WI38 (cell line): ENCODE results near the gene ANK3.
"Not testable (repeated sequence)": the region's sequence is repeated elsewhere in the genome, so short reads cannot be mapped to it uniquely, and the experiment has no call there.

Experiments
- H3K4me3 ChIP-seq: 2 replicates; pipeline ENCODE4 v1.5.1; 2011; ENCODE audit warnings: low read depth, mild to moderate bottlenecking, control low read depth, low read length
- CTCF ChIP-seq: IDR thresholded peaks from 2 replicates; pipeline ENCODE4 v1.5.1; 2012; ENCODE audit warnings: low read depth, mild to moderate bottlenecking, control low read depth, low read length

The ANK3 gene

GRCh38 chr10:60044242-60044641, 345.4 kb downstream of the ANK3 start:
- H3K4me3 ChIP-seq: no peak overlapping the region
- TF ChIP-seq CTCF: no peak

DNA sequence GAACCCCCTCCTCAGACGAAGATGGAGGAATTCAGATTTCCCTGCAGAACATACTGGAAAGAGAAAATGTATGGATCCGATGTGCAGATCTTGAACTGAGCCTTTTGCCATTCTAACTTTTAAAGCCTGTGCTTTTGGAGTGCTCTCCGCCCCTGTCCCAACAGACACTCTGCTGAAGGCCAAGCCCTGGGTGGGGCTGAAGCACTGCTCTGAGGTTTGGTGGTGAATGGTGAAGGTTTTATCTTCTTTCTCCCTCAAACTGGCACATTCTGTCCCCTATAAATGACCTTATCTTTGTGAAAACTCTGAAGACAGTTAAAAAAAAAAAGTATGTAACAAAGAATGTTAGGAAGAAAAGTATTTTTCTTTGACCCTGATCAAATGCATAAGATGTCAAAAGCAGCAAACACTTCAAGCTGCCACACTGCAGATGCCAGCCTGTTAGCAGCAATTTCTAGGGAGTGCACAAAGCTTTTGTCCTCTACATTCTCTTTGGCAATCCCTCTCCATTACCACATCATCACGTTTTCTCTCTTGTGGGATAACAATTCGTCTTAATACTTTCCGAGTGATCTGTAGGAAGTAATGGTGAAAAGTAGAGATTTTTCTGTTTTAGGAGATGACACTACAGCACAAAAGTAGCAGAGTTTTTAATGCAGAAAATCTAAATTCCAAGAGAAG, 346.0 kb downstream of the ANK3 start:
- H3K4me3 ChIP-seq: no peak overlapping the region
- TF ChIP-seq CTCF: no peak

GRCh38 chr10:60042914-60043313, 346.8 kb downstream of the ANK3 start:
- TF ChIP-seq CTCF: no peak
- no peak overlapping the region for H3K4me3 ChIP-seq

DNA sequence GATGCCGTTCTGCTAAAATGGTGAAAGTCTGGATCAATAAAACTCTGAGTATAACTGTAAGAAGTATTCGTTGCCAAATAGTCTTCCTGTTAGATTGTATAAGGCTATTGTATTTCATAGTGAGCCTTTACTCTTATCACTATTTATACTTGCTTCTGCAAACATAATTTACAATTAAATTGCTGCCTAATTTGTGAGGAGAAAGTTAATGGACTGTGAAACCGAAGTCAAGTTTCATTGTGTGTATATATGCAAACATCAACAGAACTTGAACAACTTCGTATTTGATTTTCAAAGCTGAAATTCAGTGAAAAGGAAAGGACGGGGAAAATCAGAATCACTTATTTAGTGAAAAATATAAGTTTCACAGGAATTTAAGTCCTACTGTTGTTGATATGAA, 347.4 kb downstream of the ANK3 start:
- TF ChIP-seq CTCF: no peak
- no peak overlapping the region for H3K4me3 ChIP-seq

GRCh38 chr10:60041489-60042133, 348.1 kb downstream of the ANK3 start:
- TF ChIP-seq CTCF: no peak
- no peak overlapping the region for H3K4me3 ChIP-seq

GRCh38 chr10:60040014-60040662, 349.5 kb downstream of the ANK3 start:
- H3K4me3 ChIP-seq: no peak overlapping the region
- no peak for TF ChIP-seq CTCF

DNA sequence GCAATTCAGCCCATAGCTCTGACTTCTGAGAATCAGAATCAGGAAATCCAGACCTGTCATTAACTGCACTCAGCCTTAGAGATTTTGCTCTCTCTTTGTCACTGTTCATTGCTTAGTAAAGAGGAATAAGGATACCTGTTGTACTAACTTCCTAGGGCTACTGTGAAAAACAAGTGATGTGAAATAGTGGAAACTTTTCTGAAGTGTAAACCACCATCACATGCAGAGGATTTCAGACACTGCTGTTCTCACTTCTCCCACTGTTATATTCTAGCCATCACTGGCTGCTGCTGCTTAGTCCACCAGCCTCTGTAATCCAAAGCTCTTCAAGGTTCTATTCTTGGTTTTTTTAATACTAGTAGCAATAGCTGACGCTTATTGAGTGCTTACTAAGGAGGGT, 353.7 kb downstream of the ANK3 start:
- H3K4me3 ChIP-seq: no peak overlapping the region
- no peak for TF ChIP-seq CTCF

DNA sequence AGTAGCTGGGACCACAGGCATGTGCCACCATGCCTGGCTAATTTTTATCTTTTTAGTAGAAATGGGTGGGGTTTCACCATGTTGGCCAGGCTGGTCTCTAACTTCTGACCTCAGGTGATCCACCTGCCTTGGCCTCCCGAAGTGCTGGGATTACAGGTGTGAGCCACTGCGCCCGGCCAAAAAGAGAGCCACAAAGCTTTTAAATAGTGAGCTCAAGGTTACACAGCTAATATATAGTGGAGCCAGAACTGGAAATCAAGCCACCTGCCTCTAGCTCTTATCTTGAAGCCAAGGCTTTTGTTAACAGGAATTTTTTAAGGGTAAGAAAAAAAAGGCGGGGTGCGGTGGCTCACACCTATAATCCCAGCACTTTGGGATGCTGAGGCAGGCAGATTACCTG, 354.3 kb downstream of the ANK3 start:
- not testable (repeated sequence) for H3K4me3 ChIP-seq
